Activated CD4-positive, alpha-beta memory T cell treated with anti-CD3 and anti-CD28 coated beads for 36 hours (primary cell): ENCODE results near the gene ANAPC5. TPM values are rescaled to one million over a fixed set of nuclear protein-coding genes. Genes with fewer than 3 reads are reported as not detected.

ENCODE experiments used
- CTCF ChIA-PET: fragments of 350-600 bp; sonication (Branson Sonifier 250); formaldehyde crosslinking; loops from one replicate; lab custom pipeline; 2021; ENCODE audit warnings: antibody characterized with exemption, inconsistent platforms; lab: Charles Lee
- POLR2A ChIA-PET: fragments of 350-600 bp; sonication (Branson Sonifier 250); formaldehyde crosslinking; loops from one replicate; lab custom pipeline; 2021; ENCODE audit warnings: antibody characterized with exemption; lab: Charles Lee
- DNase-seq: peaks from one replicate; pipeline ENCODE4 v3.0.0-alpha.2; 2020
- H3K27ac Mint-ChIP-seq: one replicate; pipeline ENCODE4 v1.8.0; 2021; ENCODE audit warnings: mixed read lengths
- H3K27me3 Mint-ChIP-seq: one replicate; pipeline ENCODE4 v1.8.0; 2021; ENCODE audit warnings: mixed read lengths
- H3K36me3 Mint-ChIP-seq: one replicate; pipeline ENCODE4 v1.8.0; 2021; ENCODE audit warnings: mixed read lengths
- H3K4me1 Mint-ChIP-seq: one replicate; pipeline ENCODE4 v1.8.0; 2021; ENCODE audit warnings: low read depth, mixed read lengths
- H3K4me3 Mint-ChIP-seq: one replicate; pipeline ENCODE4 v1.8.0; 2021; ENCODE audit warnings: mild to moderate bottlenecking, mixed read lengths
- H3K9me3 Mint-ChIP-seq: one replicate; pipeline ENCODE4 v1.8.0; 2021; ENCODE audit warnings: mixed read lengths
- intact Hi-C: fragments of 100-400 bp; cut with micrococcal nuclease; formaldehyde crosslinking; loops from one replicate; pipeline ENCODE4 v1.15.1; 2023
- total RNA-seq, 2 experiments: library from RNA; stranded (reverse); gene quantifications; one replicate each; pipeline ENCODE4 v1.2.3, GENCODE V29; 2021

Gene ANAPC5
- total RNA-seq, 2 experiments from 2014 or later = 112 to 120 TPM

GRCh38 chr12:121264951-121265515, 87.2 kb downstream of the ANAPC5 start:
- Mint-ChIP-seq H3K27me3 (no peaks in the 10 kb centered on the region), H3K4me3 (no peak overlapping the region), H3K9me3 (no peaks in the 10 kb centered on the region), H3K27ac (no peak overlapping the region), H3K36me3 (peaks cover 31% of the 10 kb centered on the region), H3K4me1 (no peaks in the 10 kb centered on the region)
- ChIA-PET POLR2A (no interaction called here), CTCF (no interaction called here)
- intact Hi-C loops = no loop called here
- no peak for DNase-seq

GRCh38 chr12:121264135-121264534, 88.1 kb downstream of the ANAPC5 start:
- no peak for DNase-seq
- Mint-ChIP-seq H3K27me3 (no peaks in the 10 kb centered on the region), H3K36me3 (peaks cover 26% of the 10 kb centered on the region), H3K4me1 (no peaks in the 10 kb centered on the region), H3K4me3 (no peak overlapping the region), H3K9me3 (no peaks in the 10 kb centered on the region), H3K27ac (no peak overlapping the region)
- intact Hi-C loops = no loop called here
- ChIA-PET POLR2A (no interaction called here), CTCF (no interaction called here)

GRCh38 chr12:121263206-121263935, 88.8 kb downstream of the ANAPC5 start:
- Mint-ChIP-seq H3K36me3 (peaks cover 25% of the 10 kb centered on the region), H3K4me3 (no peak overlapping the region), H3K9me3 (no peaks in the 10 kb centered on the region), H3K27me3 (no peaks in the 10 kb centered on the region), H3K27ac (no peak overlapping the region), H3K4me1 (no peaks in the 10 kb centered on the region)
- CTCF ChIA-PET = no interaction called here
- intact Hi-C loops = no loop called here
- DNase-seq = no peak
- POLR2A ChIA-PET = no interaction called here

GRCh38 chr12:121261398-121261797, 90.8 kb downstream of the ANAPC5 start:
- CTCF ChIA-PET = interaction anchor here (0.5 kb wide), 1 partner anchor 56 kb away, joined by 3 read pairs; no protein-coding TSS in a partner anchor
- Mint-ChIP-seq H3K27me3 (no peaks in the 10 kb centered on the region), H3K4me3 (no peak overlapping the region), H3K27ac (no peak overlapping the region), H3K9me3 (no peaks in the 10 kb centered on the region), H3K4me1 (no peaks in the 10 kb centered on the region), H3K36me3 (peaks cover 30% of the 10 kb centered on the region)
- no peak for DNase-seq
- POLR2A ChIA-PET = no interaction called here
- intact Hi-C loops = no loop called here

- Mint-ChIP-seq H3K27me3 (no peaks in the 10 kb centered on the region), H3K9me3 (no peaks in the 10 kb centered on the region), H3K4me3 (no peak overlapping the region), H3K4me1 (no peaks in the 10 kb centered on the region), H3K27ac (no peak overlapping the region), H3K36me3 (peaks cover 33% of the 10 kb centered on the region)
- ChIA-PET CTCF (no interaction called here), POLR2A (no interaction called here)
- intact Hi-C loops = no loop called here
- DNase-seq = no peak
Measured at GRCh38 chr12:121260091-121260490, 92.1 kb downstream of the ANAPC5 start.

GRCh38 chr12:121259074-121259473, 93.1 kb downstream of the ANAPC5 start:
- no peaks in the 10 kb centered on the region for H3K4me1 Mint-ChIP-seq
- peaks cover 41% of the 10 kb centered on the region for H3K36me3 Mint-ChIP-seq
- H3K4me3 Mint-ChIP-seq = no peak overlapping the region
- DNase-seq = no peak
- ChIA-PET POLR2A (no interaction called here), CTCF (no interaction called here)
- intact Hi-C loops = no loop called here
- no peak overlapping the region for H3K27ac Mint-ChIP-seq
- H3K9me3 Mint-ChIP-seq = no peaks in the 10 kb centered on the region
- H3K27me3 Mint-ChIP-seq = no peaks in the 10 kb centered on the region

Other genes with a start within 250 kb of the ANAPC5 start
- 10 to 100 TPM; 11.3 to 12.2 TPM for gene P2RX7, start 219.5 kb downstream of the ANAPC5 start, total RNA-seq
- gene P2RX4, start 142.3 kb downstream of the ANAPC5 start, total RNA-seq = 10 to 100 TPM; 53.4 to 57.5 TPM
- 10 to 100 TPM; 22.0 to 22.4 TPM for gene CAMKK2, start 55.7 kb downstream of the ANAPC5 start, total RNA-seq
- gene RNF34, start 47.7 kb upstream of the ANAPC5 start, total RNA-seq = 10 to 100 TPM; 70.4 to 72.5 TPM
- 10 to 100 TPM; 41.9 to 44.8 TPM for gene KDM2B, start 228.6 kb upstream of the ANAPC5 start, total RNA-seq